ENCODE results near the gene IL5RA. TPM values are rescaled to one million over a fixed set of nuclear protein-coding genes. Genes with fewer than 3 reads are reported as not detected.

IL5RA gene
- total and polyA plus RNA-seq, 2 experiments from 2014 or later: not detected

DNA sequence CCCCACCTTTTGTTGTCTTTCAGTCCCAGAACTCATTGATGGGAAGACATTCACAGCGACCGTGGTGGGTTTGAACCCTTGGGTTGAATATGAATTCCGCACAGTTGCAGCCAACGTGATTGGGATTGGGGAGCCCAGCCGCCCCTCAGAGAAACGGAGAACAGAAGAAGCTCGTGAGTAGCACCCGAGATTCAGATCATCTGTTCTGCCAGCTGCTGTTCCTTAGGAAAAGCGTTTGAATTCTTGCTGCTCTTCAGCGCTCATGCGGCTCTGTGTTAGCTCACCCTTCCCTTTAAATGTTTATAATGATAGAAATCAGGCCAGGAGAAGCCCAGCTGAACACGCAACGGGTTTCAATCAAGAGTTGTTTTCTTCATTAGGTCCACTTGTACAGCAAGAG lies 73.0 kb downstream of the IL5RA start:
- H3K4me1 ChIP-seq (ENCODE audit: insufficient read depth): no peaks in the 10 kb centered on the region
- no peaks in the 10 kb centered on the region for H3K9me3 ChIP-seq (ENCODE audit: low read depth)
- WGBS, 2 experiments (ENCODE audit: low coverage in 1 of 2, low lambda C conversion rate in 2 of 2, missing lambda C conversion rate in 2 of 2): 34% methylated on average over 13 of the region's 13 CpGs
- no peaks in the 10 kb centered on the region for H3K36me3 ChIP-seq (ENCODE audit: low read depth)
- no peak overlapping the region for H2AFZ ChIP-seq
- no peaks in the 10 kb centered on the region for H3F3A ChIP-seq (ENCODE audit: insufficient read depth)
- H4K20me1 ChIP-seq (ENCODE audit: insufficient read depth): no peaks in the 10 kb centered on the region
- H3K27me3 ChIP-seq (replicated peaks; ENCODE audit: insufficient read depth): no peaks in the 10 kb centered on the region
- H3K79me2 ChIP-seq (ENCODE audit: insufficient read depth): no peaks in the 10 kb centered on the region
- in situ Hi-C loops (cut with MboI): no loop called here
- H3K27ac ChIP-seq: no peak overlapping the region
- DNase-seq: no peak
- no peak overlapping the region for H3K4me2 ChIP-seq (ENCODE audit: unreplicated experiment)
- H3K9ac ChIP-seq: no peak overlapping the region
- no peaks in the 10 kb centered on the region for H3K9me2 ChIP-seq (ENCODE audit: insufficient read depth)
- no peak for TF ChIP-seq EZH2phosphoT487 (IDR thresholded peaks at IDR 0.05; ENCODE audit: insufficient read depth, low read depth)
- TF ChIP-seq EZH2 (IDR thresholded peaks at IDR 0.05; ENCODE audit: insufficient read depth, poor library complexity, severe bottlenecking): no peak
- H3K4me3 ChIP-seq: no peak overlapping the region

- Histone ChIP-seq H3K36me3 (ENCODE audit: low read depth) (no peaks in the 10 kb centered on the region), H3K79me2 (ENCODE audit: insufficient read depth) (no peaks in the 10 kb centered on the region), H3K27me3 (replicated peaks; ENCODE audit: insufficient read depth) (no peaks in the 10 kb centered on the region), H3F3A (ENCODE audit: insufficient read depth) (no peaks in the 10 kb centered on the region), H3K4me1 (ENCODE audit: insufficient read depth) (no peaks in the 10 kb centered on the region), H3K4me2 (ENCODE audit: unreplicated experiment) (no peak overlapping the region), H3K4me3 (no peak overlapping the region), H3K27ac (no peak overlapping the region), H3K9me3 (ENCODE audit: low read depth) (no peaks in the 10 kb centered on the region), H2AFZ (no peak overlapping the region), H3K9ac (no peak overlapping the region), H4K20me1 (ENCODE audit: insufficient read depth) (no peaks in the 10 kb centered on the region; the same call in 1 of the 2 replicates), H3K9me2 (ENCODE audit: insufficient read depth) (no peaks in the 10 kb centered on the region)
- in situ Hi-C loops (cut with MboI): no loop called here
- TF ChIP-seq EZH2 (IDR thresholded peaks at IDR 0.05; ENCODE audit: insufficient read depth, poor library complexity, severe bottlenecking) (no peak), EZH2phosphoT487 (IDR thresholded peaks at IDR 0.05; ENCODE audit: insufficient read depth, low read depth) (no peak)
- 40 to 54% methylated on average over 4 of the region's 4 CpGs for WGBS, 2 experiments (ENCODE audit: low coverage in 1 of 2, low lambda C conversion rate in 2 of 2, missing lambda C conversion rate in 2 of 2)
- DNase-seq: no peak
Measured at GRCh38 chr3:3031326-3031725, 78.8 kb downstream of the IL5RA start.

DNA sequence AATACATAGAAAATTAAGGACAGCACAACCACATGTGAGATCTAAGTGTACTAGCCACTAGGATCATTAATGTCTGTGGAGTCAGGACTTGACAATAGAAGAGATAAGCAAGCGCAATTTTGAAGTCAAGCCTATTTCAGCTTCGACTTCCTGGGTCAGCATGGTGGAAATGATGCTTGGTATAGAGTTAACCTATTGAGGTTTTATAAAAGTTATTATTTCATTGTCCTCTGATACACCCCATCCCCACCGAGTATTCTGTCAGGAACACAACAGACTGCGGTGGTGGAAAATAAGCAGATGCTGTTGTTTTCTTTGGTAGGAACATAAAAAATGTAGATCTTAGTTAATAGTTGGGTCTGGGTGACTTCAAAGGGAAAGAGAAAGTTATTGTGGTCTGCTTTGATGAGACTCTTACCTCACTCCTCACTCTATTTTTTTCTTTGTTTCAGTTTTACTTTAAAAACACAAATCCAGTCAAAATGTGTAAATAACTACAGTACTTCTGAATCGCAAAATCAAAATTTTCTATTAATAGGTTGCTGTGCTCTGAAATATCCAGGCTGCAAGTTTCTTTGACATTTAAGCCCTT lies 82.1 kb downstream of the IL5RA start:
- H3K4me3 ChIP-seq: no peak overlapping the region
- no peaks in the 10 kb centered on the region for H3F3A ChIP-seq (ENCODE audit: insufficient read depth)
- in situ Hi-C loops (cut with MboI): no loop called here
- no peak overlapping the region for H3K9ac ChIP-seq
- no peak overlapping the region for H3K4me2 ChIP-seq (ENCODE audit: unreplicated experiment)
- H3K4me1 ChIP-seq (ENCODE audit: insufficient read depth): no peaks in the 10 kb centered on the region
- no peaks in the 10 kb centered on the region for H3K36me3 ChIP-seq (ENCODE audit: low read depth)
- H3K79me2 ChIP-seq (ENCODE audit: insufficient read depth): no peaks in the 10 kb centered on the region
- 35 to 40% methylated on average over 5 of the region's 5 CpGs for WGBS, 2 experiments (ENCODE audit: low coverage in 1 of 2, low lambda C conversion rate in 2 of 2, missing lambda C conversion rate in 2 of 2)
- no peak for DNase-seq
- H3K9me2 ChIP-seq (ENCODE audit: insufficient read depth): no peaks in the 10 kb centered on the region
- no peak overlapping the region for H2AFZ ChIP-seq
- H3K27ac ChIP-seq: no peak overlapping the region
- no peaks in the 10 kb centered on the region for H3K27me3 ChIP-seq (replicated peaks; ENCODE audit: insufficient read depth)
- no peaks in the 10 kb centered on the region for H3K9me3 ChIP-seq (ENCODE audit: low read depth)
- H4K20me1 ChIP-seq (ENCODE audit: insufficient read depth): no peaks in the 10 kb centered on the region; the same call in 1 of the 2 replicates
- TF ChIP-seq EZH2 (IDR thresholded peaks at IDR 0.05; ENCODE audit: insufficient read depth, poor library complexity, severe bottlenecking) (no peak), EZH2phosphoT487 (IDR thresholded peaks at IDR 0.05; ENCODE audit: insufficient read depth, low read depth) (no peak)

- in situ Hi-C loops (cut with MboI): no loop called here
Measured at GRCh38 chr3:3023111-3023745, 86.9 kb downstream of the IL5RA start.

More at GRCh38 chr3:3023111-3023745, 86.9 kb downstream of the IL5RA start:
- H3K4me2 ChIP-seq (ENCODE audit: unreplicated experiment): no peak overlapping the region
- no peaks in the 10 kb centered on the region for H4K20me1 ChIP-seq (ENCODE audit: insufficient read depth)
- H3K9me2 ChIP-seq (ENCODE audit: insufficient read depth): no peaks in the 10 kb centered on the region
- H3K27me3 ChIP-seq (replicated peaks; ENCODE audit: insufficient read depth): no peaks in the 10 kb centered on the region
- no peaks in the 10 kb centered on the region for H3K36me3 ChIP-seq (ENCODE audit: low read depth)
- no peak overlapping the region for H2AFZ ChIP-seq
- no peak overlapping the region for H3K4me3 ChIP-seq
- H3K9ac ChIP-seq: no peak overlapping the region
- no peaks in the 10 kb centered on the region for H3K4me1 ChIP-seq (ENCODE audit: insufficient read depth)
- no peaks in the 10 kb centered on the region for H3F3A ChIP-seq (ENCODE audit: insufficient read depth)
- no peak for TF ChIP-seq EZH2phosphoT487 (IDR thresholded peaks at IDR 0.05; ENCODE audit: insufficient read depth, low read depth)
- TF ChIP-seq EZH2 (IDR thresholded peaks at IDR 0.05; ENCODE audit: insufficient read depth, poor library complexity, severe bottlenecking): no peak
- no peak overlapping the region for H3K27ac ChIP-seq
- no peak for DNase-seq
- H3K9me3 ChIP-seq (ENCODE audit: low read depth): no peaks in the 10 kb centered on the region
- WGBS, 2 experiments (ENCODE audit: low coverage in 1 of 2, low lambda C conversion rate in 2 of 2, missing lambda C conversion rate in 2 of 2): 29 to 30% methylated on average over 7 of the region's 7 CpGs
- H3K79me2 ChIP-seq (ENCODE audit: insufficient read depth): no peaks in the 10 kb centered on the region

Data from GM23248 (cell line).